ENCODE measurements around the gene UNC79.

DNA sequence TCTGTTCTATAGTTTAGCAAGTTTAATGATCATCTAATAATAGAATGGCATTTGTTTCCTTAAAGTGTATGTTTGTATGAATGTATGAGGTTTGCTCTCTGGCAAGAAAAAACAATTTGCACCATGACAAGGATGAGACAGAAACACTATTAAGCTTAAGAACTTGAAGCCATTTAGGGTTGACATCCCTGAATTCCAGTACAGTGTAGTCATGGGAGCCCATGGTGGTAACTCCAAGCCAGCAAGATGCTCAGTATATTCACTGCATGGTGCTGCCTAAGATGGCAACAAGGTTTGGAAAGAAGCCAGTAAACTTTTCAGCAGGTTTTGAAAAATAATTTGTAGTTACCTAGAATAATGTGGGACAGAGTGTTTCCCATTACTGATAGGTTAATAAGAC lies 198.9 kb downstream of the UNC79 start:
- TF ChIP-seq SIN3A (IDR thresholded peaks at IDR 0.05; ENCODE audit: borderline replicate concordance, insufficient read depth, low read length) (no peak), FOXP2 (optimal IDR thresholded peaks at IDR 0.05; ENCODE audit: borderline replicate concordance, extremely low read depth, extremely low read length, insufficient read depth) (no peak)

Measured in PFSK-1 (cell line).